Stimulated activated CD8-positive, alpha-beta memory T cell treated with anti-CD3 and anti-CD28 coated beads, Interleukin-4, amount 100 ng/mL, for 48 hours (primary cell): ENCODE measurements around the gene METRNL.
"Not testable (repeated sequence)": the region's sequence is repeated elsewhere in the genome, so short reads cannot be mapped to it uniquely, and the experiment has no call there.

Source experiments
- DNase-seq: peaks from one replicate; pipeline ENCODE4 v3.0.0-alpha.2; 2020

Gene METRNL, protein sequence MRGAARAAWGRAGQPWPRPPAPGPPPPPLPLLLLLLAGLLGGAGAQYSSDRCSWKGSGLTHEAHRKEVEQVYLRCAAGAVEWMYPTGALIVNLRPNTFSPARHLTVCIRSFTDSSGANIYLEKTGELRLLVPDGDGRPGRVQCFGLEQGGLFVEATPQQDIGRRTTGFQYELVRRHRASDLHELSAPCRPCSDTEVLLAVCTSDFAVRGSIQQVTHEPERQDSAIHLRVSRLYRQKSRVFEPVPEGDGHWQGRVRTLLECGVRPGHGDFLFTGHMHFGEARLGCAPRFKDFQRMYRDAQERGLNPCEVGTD

DNA sequence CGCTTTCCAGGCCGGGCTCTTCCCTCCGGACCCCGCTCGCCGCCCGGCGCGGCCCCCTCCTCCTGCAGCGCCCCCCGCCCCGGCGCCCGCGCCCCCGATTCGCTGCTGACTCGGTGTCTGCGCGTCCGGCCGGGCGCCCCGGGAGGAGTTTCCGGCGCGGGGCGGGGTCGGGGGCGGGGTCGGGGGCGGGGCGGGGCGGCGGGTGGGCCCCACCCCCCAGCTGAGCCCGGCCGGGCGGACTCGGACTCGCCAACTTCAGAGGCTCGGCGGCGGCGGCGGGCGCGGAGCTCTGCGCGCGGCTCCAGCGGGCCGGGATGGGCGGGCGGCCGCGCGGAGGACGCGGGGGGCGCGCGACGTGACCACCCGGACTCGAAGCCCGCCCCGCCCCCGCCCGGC, at the start of gene METRNL:
Gene METRNL (plus strand): TSS at position 258 of the 396 bp plus-strand sequence. CDS start 207 bp downstream, outside the sequence.
- peak; percentile 77 for DNase-seq

DNA sequence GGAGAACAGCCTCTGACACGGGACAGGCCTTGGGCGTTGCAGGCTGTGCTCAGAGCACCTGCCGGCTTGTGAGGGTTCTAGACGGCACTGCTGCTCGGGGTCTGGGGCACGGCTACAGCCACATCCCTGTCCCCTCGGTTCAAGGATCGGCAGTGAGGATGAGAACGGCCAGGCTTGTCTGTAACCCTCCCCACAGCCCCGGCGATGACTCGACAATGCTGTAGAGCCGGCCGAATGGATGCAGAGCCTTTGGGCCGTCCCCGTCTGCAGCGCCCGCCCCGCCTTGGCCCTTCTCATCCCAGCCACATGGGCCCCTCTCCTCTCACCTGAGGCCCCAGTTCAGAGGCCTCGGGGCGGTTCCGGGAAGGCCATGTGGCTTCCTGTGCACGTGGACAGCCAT, 49.0 kb upstream of the METRNL start:
- DNase-seq = no peak

DNA sequence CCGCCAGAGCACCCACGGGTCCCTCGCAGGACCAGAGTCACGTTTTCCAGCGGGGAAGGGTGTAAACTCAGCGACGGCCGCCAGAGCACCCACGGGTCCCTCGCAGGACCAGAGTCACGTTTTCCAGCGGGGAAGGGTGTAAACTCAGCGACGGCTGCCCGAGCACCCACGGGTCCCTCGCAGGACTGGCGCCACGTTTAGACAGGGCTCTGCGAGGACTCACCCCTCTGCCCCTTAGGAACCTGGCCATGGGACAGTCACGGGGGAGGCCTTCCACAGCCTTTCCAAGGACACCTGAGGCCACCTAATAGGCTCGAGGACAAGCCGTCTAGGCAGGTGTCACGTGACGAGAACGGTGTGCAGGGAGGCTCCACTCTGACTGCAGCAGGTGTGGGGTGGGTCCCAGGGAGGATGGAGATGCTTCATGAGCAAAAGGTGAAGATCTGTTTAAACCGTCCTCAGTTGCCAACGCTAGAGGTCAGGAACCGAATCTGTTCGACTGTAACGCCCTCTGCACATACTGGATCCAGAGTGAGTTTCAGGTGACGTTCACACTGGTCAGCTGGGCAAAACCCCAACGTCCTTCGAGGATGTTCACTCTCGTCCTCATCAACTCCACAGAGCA, 48.0 kb upstream of the METRNL start:
- no peak for DNase-seq

DNA sequence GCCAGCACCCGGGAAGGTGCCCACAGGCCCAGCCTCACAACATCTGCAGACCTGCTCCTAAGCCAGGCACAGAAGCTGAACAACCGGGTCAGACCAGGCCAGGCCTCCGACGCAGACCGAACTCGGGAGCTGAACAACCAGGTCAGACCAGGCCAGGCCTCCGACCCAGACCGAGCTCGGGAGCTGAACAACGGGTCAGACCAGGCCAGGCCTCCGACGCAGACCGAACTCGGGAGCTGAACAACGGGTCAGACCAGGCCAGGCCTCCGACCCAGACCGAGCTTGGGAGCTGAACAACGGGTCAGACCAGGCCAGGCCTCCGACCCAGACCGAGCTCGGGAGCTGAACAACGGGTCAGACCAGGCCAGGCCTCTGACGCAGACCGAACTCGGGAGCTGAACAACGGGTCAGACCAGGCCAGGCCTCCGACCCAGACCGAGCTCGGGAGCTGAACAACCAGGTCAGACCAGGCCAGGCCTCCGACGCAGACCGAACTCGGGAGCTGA, 47.4 kb upstream of the METRNL start:
- not testable (repeated sequence) for DNase-seq

DNA sequence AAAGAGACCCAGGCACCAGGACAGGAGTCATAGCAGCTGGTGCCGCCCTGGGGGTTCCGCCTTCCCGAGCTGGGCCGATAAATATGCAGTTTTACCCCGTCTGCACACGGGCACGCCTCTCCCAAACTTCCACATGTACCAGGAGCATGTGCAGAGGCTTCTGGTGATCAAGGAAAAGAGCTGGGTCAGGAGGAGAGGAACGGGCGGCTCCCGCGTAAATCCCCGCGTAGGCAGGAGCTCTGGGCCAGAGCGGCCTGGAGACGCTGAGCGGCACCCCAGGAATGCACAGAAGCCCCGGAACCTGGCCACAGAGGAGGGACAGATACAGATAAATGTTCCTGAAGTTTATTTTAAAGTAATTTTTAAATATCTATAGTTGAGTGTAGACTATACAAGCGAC, 46.6 kb upstream of the METRNL start:
- DNase-seq = no peak

DNA sequence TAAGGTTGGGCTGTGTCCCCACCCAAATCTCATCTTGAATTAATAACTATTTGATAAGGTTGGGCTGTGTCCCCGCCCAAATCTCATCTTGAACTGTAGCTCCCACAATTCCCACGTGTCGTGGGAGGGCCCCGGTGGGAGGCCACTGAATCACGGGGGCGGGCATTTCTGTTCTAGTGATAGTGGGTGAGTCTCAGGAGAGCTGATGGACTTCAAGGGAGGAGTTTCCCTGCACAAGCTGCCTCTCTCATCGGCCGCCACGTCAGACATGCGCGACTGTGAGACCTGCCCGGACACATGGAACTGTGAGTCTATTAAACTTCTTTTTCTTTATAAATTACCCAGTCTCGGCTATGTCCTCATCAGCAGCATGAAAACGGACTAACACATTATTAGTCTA, 44.9 kb upstream of the METRNL start:
- no peak for DNase-seq

DNA sequence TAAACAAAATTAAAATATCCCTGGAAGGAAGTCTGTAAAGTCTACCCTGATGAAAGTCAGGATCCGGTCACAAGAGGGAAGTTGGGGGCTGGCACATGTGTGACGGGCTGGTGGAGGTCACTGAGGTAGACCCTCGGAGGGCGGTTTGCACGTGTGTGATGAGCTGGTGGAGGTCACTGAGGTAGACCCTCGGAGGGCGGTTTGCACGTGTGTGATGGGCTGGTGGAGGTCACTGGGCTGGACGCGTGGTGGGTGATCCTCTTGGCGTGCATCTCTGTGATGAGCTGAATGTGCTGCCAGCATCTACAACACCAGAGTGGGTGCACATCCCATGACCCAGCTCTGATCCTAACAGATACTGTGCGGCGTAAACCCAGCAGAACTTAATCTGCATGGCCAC, 43.7 kb upstream of the METRNL start:
- no peak for DNase-seq

DNA sequence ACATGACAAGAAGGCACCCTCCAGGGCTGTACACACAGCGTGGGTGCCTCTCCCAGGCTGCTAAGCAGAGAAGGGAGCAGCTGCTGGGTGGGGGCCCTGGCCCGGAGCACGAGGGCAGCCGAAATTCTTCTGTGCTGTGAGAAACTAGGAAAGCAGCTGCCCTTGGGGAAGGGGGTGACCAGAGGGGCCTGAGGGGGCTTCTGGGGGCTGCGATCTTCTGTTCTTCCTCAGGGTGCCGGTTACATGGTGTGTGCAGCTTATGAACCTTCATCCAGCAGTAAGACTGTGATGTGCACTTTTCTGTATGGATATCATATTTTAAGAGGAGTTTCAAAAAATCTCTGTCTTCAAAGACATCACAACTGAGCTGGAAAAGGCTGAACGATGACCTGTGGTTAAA, 43.2 kb upstream of the METRNL start:
- no peak for DNase-seq

DNA sequence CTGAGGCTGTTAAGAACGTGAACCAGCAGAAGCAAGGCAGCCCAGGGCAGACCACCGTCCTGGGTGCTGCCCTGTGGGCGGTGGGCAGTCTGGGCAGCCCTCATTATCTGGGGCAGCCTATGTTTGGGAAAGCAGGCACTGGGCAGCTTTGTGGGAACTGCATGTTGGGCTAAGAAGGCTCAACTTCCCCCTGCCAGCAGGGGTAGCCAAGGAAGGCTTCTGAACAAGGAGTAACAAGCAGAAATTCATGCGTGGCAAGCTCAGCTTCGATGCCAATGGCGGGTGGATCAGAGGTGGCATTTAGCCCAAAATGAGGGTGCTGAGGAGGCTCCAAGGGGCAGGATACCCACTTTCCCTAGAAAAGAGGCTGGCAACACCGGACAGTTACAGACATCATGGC, 42.7 kb upstream of the METRNL start:
- DNase-seq = no peak

DNA sequence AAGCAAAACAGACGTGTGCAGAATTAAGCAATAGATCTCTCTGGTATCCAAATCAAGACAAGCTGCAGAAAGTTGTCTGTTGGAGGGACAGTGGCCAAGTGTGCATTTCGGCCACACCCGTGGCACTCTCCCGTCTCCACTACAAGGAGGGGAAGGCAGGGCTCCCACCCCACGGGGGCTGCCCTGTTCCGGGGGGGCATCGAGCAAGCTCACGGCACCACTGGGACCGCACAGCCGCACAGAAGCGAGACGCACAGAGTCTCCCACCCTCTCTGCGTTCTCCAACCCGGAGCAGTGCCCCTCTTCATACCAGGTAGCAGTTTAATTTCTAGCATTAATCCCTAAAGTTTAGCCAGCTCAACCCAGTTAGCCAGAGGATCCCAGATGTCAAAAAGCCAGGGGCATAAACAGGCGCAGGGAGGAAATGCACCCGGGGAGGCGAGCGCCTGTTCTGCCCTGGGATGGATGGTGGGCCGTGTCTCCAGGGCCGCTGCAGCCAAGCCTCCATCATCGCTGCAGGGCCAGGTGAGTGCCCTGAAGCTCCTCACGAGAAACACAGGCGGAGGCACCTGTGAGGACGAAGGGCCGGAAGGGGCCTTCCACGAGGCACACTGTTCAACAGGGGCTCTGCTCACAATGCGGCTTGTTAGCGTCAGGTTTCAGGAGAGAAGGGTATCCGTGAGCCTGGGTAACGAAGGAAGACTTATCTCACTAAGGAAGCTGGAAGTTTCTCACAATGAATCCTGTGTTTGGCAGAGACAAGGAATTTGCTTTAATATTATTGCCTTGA, 42.1 kb upstream of the METRNL start:
- no peak for DNase-seq

DNA sequence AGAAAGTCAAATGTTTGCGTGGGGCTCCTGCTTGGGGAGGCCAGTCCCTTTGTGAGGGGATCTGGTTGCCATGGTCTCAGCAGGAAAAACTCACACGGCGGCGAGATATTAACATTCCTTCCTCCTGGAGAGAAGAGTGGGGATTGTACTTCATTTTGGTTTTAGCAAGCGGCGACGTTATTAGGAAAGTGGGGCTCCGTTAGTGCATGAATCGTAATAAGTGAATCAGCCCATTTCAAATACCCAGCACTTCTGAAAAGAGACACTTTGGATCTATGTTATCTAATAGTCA, 41.6 kb upstream of the METRNL start:
- no peak for DNase-seq

DNA sequence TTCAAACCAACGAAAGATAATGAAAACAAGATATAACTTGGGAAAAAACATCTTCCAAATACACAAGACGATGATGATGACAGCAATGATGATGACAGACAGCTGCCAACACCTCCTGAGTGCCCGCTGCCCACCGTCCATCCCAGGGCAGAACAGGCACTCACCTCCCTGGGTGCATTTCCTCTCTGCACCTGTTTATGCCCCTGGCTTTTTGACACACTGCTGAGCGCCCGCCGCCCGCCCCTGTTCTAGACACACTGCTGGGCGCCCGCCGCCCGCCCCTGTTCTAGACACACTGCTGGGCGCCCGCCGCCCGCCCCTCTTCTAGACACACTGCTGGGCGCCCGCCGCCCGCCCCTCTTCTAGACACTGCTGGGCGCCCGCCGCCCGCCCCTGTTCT, 40.4 kb upstream of the METRNL start:
- not testable (repeated sequence) for DNase-seq

DNA sequence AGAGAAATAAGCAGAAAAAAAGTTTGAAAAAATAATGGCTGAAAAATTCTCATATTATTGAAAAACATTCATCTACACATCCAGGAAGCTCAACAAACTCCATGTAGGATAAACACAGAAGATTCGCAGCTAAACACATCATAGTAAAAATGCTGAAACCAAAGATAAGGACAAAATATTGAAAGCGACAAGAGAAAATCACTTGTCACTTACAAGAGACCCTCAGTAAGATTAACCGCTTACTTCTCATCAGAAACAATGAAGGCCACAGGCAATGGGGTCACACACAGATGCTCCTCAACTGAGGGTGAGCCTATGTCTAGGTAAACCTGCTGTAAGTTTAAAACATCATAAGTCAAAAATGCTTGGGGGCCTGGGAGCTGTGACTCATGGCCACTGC, 38.1 kb upstream of the METRNL start:
- DNase-seq = no peak

DNA sequence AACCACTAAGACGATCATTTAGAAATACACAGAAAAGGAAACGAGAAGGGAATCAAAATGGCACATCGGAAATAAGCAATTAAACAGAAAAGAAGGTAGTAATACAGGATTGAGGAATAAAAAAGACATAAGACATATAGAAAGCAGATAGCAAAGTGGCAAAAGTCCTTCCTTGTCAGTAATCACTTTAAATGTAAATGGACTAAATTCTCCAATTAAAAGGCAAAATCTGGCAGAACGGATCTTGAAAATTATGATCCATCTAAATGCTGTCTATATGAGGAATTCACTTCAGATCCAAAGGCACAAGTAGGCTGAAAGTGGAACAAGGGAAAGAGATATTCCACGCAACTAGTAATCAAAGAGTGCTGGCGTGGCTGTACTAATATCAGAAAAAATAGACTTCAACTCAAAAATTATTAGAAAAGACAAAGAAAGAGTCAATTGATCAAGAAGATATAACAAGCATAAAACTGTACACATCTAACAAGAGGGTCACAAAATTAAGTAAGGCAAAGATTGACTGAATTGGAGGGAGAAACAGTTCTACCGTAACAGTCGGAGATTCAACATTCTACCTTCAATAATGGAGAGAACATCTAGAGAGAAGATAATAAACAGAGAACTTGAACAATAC, 36.8 kb upstream of the METRNL start:
- DNase-seq = no peak

DNA sequence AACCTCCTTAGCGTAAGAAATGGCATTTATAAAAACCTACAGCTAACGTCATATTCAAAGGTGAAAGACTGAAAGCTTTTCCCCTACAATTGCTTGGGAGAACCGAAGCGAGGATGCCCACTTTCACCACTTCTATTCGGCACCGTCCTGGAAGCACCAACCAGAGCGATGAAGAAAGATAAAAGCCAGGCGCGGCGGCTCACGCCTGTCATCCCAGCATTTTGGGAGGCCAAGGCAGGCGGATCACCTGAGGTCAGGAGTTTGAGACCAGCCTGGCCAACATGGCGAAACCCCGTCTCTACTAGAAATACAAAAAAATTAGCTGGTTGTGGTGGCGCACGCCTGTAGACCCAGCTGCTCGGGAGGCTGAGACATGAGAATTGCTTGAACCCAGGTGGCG, 34.9 kb upstream of the METRNL start:
- not testable (repeated sequence) for DNase-seq

DNA sequence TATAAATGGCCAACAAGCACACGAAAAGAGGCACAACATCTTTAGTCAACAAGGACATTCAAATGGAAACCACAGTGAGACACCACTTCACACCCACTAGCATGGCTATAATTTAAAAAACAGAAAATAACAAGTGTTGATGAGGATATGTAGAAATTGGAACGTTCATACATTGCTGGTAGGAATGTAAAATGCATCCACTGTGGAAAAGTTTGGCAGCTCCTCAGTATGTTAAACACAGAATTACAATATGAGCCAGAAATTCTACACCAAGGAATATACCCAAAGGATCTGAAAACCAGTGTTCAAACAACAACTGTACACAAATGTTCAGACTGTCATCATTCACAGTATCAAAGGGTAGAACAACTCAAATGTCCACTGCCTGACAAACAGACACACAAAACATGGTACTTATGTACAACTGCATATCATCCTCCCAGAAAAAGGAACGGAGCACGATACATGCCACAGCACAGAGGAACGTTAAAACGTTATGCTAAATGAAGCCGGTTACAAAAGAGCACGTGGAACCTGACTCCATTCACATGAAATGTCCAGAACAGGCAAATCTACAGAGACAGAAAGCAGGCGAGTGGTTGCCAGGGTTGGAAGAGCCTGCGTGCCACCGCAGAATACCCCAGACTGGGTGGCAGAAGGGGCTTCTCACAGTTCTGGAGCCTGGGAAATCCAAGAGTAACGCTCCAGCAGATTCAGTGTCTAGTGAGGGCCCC, 32.8 kb upstream of the METRNL start:
- DNase-seq = peak; percentile 14

DNA sequence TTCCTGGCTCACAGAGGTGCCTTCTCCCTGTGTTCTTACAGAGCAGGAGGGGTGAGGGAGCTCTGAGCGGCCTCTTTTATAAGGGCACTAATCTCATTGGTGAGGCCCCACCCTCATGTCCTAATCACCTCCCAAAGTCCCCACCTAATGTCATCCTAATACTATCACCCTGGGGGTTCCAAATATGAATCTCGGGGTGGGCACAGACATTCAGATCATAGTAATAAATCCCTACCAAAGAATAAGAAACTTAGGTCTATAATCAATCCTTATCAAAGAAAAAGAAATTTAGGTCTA, 32.3 kb upstream of the METRNL start:
- no peak for DNase-seq

DNA sequence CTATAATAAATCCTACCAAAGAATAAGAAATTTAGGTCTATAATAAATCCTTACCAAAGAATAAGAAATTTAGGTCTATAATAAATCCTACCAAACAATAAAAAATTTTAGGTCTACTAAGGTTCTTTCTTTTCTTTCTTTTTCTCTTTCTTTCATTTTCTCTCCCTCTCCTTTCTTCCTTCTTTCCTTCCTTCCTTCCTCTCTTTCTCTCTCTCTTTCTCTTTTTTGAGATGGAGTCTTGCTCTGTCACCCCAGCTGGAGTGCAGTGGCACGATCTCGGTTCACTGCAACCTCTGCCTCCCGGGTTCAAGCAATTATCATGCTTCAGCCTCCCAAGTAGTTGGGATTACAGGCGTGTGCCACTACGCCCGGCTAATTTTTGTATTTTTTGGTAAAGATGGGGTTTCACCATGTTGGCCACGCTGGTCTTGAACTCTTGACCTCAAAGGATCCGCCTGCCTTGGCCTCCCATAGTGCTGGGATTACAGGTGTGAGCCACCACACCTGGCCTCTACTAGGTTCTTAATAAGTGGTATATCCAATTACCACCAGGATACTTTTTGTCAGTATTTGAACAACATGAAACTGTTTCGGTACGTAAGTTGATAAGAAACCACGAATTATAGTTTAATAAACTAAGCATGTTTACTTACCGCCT, 31.5 kb upstream of the METRNL start:
- DNase-seq = peak; percentile 25

DNA sequence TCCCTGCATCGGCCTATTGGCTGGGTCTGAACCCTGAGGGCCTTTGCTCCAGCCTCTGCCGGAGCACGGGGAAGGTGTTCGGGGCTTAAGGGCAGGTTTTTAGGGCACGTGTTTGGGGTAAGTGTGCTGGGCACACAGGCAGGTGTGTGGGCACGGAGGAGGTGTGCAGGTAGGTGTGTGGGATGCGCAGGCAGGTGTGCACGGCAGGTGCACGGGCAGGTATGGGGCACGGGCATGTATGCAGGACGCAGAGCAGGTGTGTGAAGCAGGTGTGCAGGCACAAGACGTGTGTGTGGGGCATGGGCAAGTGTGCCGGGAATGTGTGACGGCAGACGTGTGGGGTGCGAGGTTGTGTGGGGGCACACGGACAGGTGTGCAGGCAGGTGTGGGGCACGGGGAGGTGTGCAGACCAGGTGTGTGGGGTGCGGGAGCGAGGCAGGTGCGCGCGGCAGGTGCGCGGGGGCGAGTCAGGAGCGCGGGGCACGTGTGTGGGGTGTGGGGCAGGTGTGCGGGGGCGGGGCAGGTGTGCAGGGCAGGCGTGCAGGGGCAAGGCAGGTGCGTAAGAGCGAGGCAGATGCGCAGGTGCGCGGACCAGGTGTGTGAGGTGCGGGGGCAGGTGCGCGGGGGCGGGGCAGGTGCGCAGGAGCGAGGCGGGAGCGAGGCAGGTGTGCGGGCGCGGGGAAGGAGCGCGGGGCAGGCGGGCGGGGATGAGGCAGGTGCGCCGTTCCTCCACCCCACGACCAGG, 28.6 kb upstream of the METRNL start:
- DNase-seq = peak; percentile 25

DNA sequence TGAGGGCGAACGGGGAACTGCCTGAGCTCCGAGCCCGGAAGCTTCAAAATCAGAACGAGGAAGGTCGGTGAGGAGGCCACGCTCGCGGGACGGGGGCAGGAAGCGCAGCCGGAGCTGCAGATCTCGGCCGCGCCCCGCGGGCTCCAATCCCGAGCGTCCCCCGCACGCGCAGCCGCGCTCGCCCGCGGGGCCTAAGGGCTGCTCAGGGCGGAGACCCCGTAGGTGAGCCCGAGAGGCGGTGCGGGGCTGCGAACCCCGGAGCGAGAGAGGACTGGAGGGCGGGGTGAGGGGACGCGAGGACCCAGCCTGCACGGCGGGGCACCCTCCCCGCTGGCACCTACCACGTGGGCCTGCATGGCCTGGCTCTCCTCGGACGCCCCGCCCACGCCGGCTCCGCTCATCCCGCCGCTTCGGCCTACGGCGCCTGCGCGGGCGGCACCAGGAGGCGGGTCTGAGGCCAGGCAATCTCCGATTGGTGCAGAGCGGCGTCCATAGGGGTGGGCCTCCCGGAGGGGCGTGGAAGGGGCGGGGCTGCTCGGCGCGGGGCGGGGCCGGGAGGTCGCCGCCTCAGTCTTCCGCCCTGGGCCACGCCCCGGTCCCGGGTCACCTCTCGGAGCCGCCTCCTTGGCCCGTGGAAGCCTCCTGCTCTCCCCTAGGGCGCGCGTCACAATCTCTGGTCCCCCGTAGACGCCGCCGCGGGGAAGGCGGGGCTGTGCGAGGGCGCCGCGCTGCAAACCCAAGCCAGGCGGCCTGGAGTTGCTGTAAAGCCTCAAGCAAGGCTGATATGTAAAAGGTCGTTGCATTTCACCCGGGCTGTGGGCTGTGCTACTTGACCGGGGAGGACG, 27.8 kb upstream of the METRNL start:
- DNase-seq = peak; percentile 97

DNA sequence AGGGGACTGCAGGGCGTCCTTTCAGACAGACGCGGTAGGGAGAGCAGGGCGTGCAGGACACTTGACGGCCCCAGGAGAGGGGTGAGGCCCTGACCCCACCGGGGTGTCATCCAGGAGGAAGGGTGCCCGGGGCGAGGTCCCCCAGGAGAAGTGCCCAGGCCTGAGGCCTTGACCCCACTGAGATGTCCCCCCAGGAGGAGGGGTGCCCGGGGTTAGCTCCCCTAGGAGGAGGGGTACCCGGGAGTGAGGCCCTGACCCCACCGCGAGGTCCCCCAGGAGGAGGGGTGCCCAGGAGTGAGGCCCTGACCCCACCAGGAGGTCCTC, 27.2 kb upstream of the METRNL start:
- no peak for DNase-seq
